C4-2B (cell line): ENCODE results near the gene CAMK1D.

ENCODE experiments used
- ZFX ChIP-seq: fragments of 450-650 bp; IDR thresholded peaks from 2 replicates; pipeline ENCODE4 v1.6.1; 2017
- TF ChIP-seq, protein P1 (sequence below): fragments of 450-650 bp; conservative IDR thresholded peaks from 2 replicates; pipeline ENCODE4 v1.5.1; 2017; ENCODE audit warnings: mild to moderate bottlenecking

DNA sequence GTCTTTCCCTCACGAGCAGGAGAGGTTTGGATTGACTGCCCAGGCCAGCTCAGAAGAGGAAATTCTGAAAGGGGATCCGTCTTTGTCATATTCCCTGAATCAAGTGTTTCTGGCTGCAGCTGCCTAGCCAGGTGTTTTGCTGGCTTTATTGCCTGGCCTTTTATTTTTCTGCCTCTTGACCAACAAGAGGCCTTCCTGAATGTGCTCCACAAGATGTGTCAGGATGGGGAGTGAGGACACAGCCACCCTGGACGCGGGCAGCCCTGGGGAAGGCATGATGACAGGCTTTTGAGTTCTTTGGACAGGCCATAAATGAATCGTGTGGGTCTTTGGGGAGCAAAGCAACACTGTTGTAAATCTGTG, 163.6 kb downstream of the CAMK1D start:
- TF ChIP-seq ZFX = no peak
- TF ChIP-seq, protein P1, sequence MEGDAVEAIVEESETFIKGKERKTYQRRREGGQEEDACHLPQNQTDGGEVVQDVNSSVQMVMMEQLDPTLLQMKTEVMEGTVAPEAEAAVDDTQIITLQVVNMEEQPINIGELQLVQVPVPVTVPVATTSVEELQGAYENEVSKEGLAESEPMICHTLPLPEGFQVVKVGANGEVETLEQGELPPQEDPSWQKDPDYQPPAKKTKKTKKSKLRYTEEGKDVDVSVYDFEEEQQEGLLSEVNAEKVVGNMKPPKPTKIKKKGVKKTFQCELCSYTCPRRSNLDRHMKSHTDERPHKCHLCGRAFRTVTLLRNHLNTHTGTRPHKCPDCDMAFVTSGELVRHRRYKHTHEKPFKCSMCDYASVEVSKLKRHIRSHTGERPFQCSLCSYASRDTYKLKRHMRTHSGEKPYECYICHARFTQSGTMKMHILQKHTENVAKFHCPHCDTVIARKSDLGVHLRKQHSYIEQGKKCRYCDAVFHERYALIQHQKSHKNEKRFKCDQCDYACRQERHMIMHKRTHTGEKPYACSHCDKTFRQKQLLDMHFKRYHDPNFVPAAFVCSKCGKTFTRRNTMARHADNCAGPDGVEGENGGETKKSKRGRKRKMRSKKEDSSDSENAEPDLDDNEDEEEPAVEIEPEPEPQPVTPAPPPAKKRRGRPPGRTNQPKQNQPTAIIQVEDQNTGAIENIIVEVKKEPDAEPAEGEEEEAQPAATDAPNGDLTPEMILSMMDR = no peak
